Measurements from ENCODE around the gene POMP. TPM values are rescaled to one million over a fixed set of nuclear protein-coding genes. Genes with fewer than 3 reads are reported as not detected.

POMP gene
- total RNA-seq, 2 donors from 2014 or later, result 88.2 to 93.7 TPM

DNA sequence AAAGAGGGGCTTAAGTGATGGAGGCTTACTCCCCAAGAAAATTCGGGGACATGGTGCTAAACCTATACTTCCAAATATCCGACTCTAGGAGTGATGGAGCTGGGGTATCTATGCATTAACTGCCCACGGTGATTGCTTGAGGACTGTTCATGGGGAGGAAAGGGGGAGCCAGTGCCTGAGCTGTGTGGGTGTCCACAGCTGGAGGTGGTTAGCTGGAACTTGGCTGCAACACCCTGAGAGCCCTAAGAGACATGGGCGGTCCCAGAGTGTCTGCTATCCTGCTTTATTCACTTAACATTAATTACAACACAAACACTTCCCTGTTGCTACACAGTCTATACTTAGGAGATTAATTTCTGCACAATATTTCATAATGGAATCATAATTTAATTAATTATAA, 28.1 kb upstream of the POMP start:
- no peak overlapping the region for H3K4me3 ChIP-seq
- H3K27ac ChIP-seq, result no peak overlapping the region
- TF ChIP-seq CTCF (IDR thresholded peaks at IDR 0.05), result no peak
- no peaks in the 10 kb centered on the region for H3K4me1 ChIP-seq
- H3K9me3 ChIP-seq, result no peaks in the 10 kb centered on the region
- no peak for DNase-seq (ENCODE audit: low spot score)
- no peaks in the 10 kb centered on the region for H3K36me3 ChIP-seq
- no peaks in the 10 kb centered on the region for H3K27me3 ChIP-seq

- no peak overlapping the region for H3K27ac ChIP-seq
- no peaks in the 10 kb centered on the region for H3K9me3 ChIP-seq
- no peak for TF ChIP-seq CTCF (IDR thresholded peaks at IDR 0.05)
- H3K27me3 ChIP-seq, result no peaks in the 10 kb centered on the region
- H3K4me3 ChIP-seq, result no peak overlapping the region
- DNase-seq (ENCODE audit: low spot score), result no peak
- H3K4me1 ChIP-seq, result peaks cover 0 to 5% of the 10 kb centered on the region in 2 donors
- H3K36me3 ChIP-seq, result no peaks in the 10 kb centered on the region
These were observed 27.1 kb upstream of the POMP start for GRCh38 chr13:28631801-28632200.

DNA sequence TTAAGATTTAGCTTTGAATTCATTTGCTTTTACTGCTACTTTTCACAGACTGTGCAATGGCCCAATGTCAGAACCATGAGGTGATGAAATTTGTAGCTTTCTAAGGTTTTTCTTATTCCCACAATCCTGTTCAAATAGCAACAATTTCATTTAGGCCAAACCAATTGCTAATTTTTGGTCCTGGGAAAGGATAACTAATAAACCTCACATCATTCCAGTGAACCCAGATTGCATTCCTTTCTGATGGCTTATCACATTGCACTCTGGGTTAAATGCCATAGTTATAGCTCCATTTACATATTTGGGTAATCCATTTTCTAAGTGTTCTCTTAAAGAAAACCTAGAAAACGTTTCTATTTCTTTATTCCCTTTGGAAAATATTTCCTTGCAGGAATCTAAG, 22.9 kb upstream of the POMP start:
- no peak overlapping the region for H3K27ac ChIP-seq
- peaks cover 0 to 16% of the 10 kb centered on the region in 2 donors for H3K4me1 ChIP-seq
- no peak for TF ChIP-seq CTCF (IDR thresholded peaks at IDR 0.05)
- no peak for DNase-seq (ENCODE audit: low spot score)
- H3K4me3 ChIP-seq, result no peak overlapping the region
- H3K9me3 ChIP-seq, result no peaks in the 10 kb centered on the region
- H3K27me3 ChIP-seq, result no peaks in the 10 kb centered on the region
- H3K36me3 ChIP-seq, result no peaks in the 10 kb centered on the region

DNA sequence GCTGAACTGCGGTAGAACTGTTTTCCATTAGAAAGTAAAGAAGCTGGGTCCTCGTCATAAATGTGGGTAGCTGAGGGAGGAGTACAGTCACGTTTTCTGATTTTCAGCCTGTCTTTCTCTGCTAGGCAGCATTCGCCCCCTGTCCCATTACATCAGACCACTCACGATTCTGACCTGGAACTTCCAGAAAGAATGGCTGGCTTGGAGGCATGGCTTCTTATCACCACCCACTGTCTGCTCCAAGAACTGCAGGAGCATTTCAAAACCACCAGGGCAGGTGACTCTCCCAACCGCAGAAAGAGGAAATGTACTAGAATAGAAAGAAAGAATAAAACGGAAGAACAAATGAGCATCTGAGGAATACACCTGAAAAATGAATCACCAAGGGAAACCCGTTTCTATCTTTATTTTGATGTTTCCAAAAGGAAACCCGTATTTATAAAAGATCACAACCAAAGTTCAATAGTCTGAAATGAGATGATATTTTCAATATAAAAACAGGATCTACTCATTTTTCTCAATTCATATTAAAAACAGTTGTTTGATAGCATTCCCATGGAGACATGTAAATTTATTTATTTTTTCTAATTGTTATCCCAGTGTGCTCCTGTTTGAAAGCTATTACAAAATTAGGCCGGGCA, 22.1 kb upstream of the POMP start:
- H3K9me3 ChIP-seq, result no peaks in the 10 kb centered on the region
- H3K27me3 ChIP-seq, result no peaks in the 10 kb centered on the region
- H3K4me3 ChIP-seq, result no peak overlapping the region
- H3K27ac ChIP-seq, result peak overlapping the region in 1 of 2 donors; percentile 61
- no peaks in the 10 kb centered on the region for H3K36me3 ChIP-seq
- DNase-seq (ENCODE audit: low spot score), result peak; percentile 76
- peaks cover 0 to 21% of the 10 kb centered on the region in 2 donors for H3K4me1 ChIP-seq
- peak; percentile 86 to 92 for TF ChIP-seq CTCF (IDR thresholded peaks at IDR 0.05)

GRCh38 chr13:28637714-28638355, 21.1 kb upstream of the POMP start:
- Histone ChIP-seq H3K27me3 (no peaks in the 10 kb centered on the region), H3K4me1 (peaks cover 0 to 21% of the 10 kb centered on the region in 2 donors), H3K4me3 (no peak overlapping the region), H3K27ac (peak overlapping the region; percentile 43 to 58), H3K9me3 (no peaks in the 10 kb centered on the region), H3K36me3 (no peaks in the 10 kb centered on the region)
- no peak for TF ChIP-seq CTCF (IDR thresholded peaks at IDR 0.05)
- no peak for DNase-seq (ENCODE audit: low spot score)

Measured in right atrium auricular region (tissue), 2 donors.